Measurements from ENCODE around the gene BAIAP2. TPM values are rescaled to one million over a fixed set of nuclear protein-coding genes. Genes with fewer than 3 reads are reported as not detected.

BAIAP2 gene
- total and polyA plus RNA-seq, 12 donors = 9.5 to 25.8 (median 15.6) TPM

DNA sequence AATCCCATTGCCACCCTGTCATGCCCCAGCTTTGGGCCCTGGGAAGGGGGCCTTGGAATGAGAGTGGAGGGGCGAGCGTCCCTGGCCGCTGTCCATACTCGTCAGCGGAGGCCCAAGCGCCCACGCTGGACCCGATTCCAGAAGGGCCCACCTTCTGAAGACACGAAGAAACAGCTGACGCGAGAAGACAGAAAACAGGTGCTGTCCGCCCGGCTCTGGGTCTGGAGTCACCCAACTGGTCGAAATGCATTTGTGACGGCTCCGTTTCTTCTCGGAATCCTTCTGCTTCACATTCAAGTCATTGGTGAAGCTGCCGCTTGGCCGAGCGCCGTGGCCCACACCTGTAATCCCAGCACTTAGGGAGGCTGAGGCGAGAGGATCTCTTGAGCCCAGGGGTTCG lies 77.5 kb downstream of the BAIAP2 start:
- intact Hi-C loops (cut with DNase I) = no loop called here
- peaks cover 0 to 49% (median 0%) of the 10 kb centered on the region in 9 donors for H3K36me3 ChIP-seq
- WGBS, 2 donors = 89 to 94% methylated on average over 23 of the region's 23 CpGs
- H3K4me1 ChIP-seq = peaks cover 0 to 11% (median 0%) of the 10 kb centered on the region in 9 donors
- no peaks in the 10 kb centered on the region for H3K9me3 ChIP-seq
- H3K27ac ChIP-seq = no peak overlapping the region
- TF ChIP-seq CTCF (IDR thresholded peaks at IDR 0.05) = no peak
- DNase-seq (no peak), ATAC-seq (no peak)
- no peaks in the 10 kb centered on the region for H3K27me3 ChIP-seq
- no peak overlapping the region for H3K4me3 ChIP-seq

DNA sequence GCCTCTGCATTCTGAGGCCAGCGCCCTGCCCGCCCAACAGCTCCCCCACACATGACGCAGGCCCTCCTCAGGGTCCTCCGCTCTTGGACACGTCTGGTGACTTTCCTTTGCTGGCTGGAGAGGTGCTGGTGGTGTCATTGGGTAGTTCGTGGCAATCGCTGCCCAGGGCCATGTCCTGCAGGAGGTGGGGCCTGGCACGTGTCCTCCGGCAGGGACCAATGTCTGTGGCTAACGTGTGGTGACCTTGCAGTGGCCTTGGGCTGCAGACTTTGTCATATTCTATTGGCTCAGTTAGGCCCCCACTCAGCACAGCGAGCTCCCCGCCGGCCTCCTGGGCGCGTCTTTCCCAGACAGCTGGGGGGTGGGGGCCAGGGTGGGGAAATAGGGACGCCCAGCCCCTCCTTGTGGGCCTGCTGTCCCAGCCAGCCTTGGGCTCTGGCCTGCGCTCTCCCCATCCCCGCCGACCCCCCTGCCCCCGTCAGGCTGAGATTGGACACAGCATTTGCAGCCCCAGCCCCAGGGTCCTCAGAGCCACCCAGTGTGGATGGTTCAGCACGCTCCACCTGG lies 78.3 kb downstream of the BAIAP2 start:
- peaks cover 0 to 3% (median 0%) of the 10 kb centered on the region in 7 donors for H3K27me3 ChIP-seq
- H3K4me3 ChIP-seq = no peak overlapping the region
- intact Hi-C loops (cut with DNase I) = no loop called here
- H3K4me1 ChIP-seq = peaks cover 0 to 11% (median 0%) of the 10 kb centered on the region in 9 donors
- no peak for DNase-seq
- no peak overlapping the region for H3K27ac ChIP-seq
- ATAC-seq = no peak
- no peak for TF ChIP-seq CTCF (IDR thresholded peaks at IDR 0.05)
- H3K9me3 ChIP-seq = no peaks in the 10 kb centered on the region
- H3K36me3 ChIP-seq = peaks cover 0 to 49% (median 0%) of the 10 kb centered on the region in 9 donors
- WGBS, 2 donors = 88% methylated on average over 21 of the region's 21 CpGs

- no peak overlapping the region for H3K27ac ChIP-seq
- no peak for TF ChIP-seq CTCF (IDR thresholded peaks at IDR 0.05)
- H3K4me3 ChIP-seq = no peak overlapping the region
- H3K36me3 ChIP-seq = peaks cover 0 to 42% (median 0%) of the 10 kb centered on the region in 9 donors
- peaks cover 0 to 16% (median 10%) of the 10 kb centered on the region in 9 donors for H3K4me1 ChIP-seq
- no peaks in the 10 kb centered on the region for H3K9me3 ChIP-seq
- DNase-seq (no peak), ATAC-seq (no peak)
- peaks cover 0 to 12% (median 0%) of the 10 kb centered on the region in 7 donors for H3K27me3 ChIP-seq
- 78 to 81% methylated on average over 19 of the region's 19 CpGs for WGBS, 2 donors
- intact Hi-C loops (cut with DNase I) = loop anchor here in 1 of 10 donors (5.0 kb wide), 1 partner anchor 992 kb away; no protein-coding TSS in a partner anchor
These were observed 79.6 kb downstream of the BAIAP2 start for GRCh38 chr17:81114351-81115093.

- peaks cover 0 to 18% (median 0%) of the 10 kb centered on the region in 7 donors for H3K27me3 ChIP-seq
- 92 to 93% methylated on average over 11 of the region's 11 CpGs for WGBS, 2 donors
- H3K27ac ChIP-seq = no peak overlapping the region
- TF ChIP-seq CTCF (IDR thresholded peaks at IDR 0.05) = no peak
- intact Hi-C loops (cut with DNase I) = loop anchor here in 1 of 10 donors (5.0 kb wide), 1 partner anchor 993 kb away; no protein-coding TSS in a partner anchor
- H3K36me3 ChIP-seq = peaks cover 0 to 35% (median 0%) of the 10 kb centered on the region in 9 donors
- peaks cover 0 to 21% (median 11%) of the 10 kb centered on the region in 9 donors for H3K4me1 ChIP-seq
- H3K4me3 ChIP-seq = no peak overlapping the region
- peak in 1 of 8 donors; percentile 5 for ATAC-seq
- no peaks in the 10 kb centered on the region for H3K9me3 ChIP-seq
- DNase-seq = no peak
These were observed 80.3 kb downstream of the BAIAP2 start for GRCh38 chr17:81115219-81115618.

Measured in heart right ventricle (tissue), 16 donors.